Measurements from ENCODE around the gene CORO7.

DNA sequence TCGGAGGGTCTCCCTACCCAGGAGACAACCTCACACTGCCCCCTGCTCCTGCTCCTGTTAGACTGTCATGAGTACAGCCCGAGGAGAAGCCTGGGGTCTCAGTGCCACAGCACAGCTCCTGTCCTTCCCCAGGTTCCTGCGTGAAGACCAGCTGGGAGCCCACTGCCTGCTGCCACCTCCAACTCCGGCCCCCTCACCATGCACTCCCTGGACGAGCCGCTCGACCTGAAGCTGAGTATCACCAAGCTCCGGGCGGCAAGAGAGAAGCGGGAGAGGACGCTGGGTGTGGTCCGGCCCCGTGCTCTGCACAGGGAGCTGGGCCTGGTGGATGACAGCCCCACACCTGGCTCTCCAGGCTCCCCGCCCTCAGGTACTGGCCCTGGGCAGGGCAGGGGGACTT is 84.3 kb downstream of the CORO7 start:
- TF ChIP-seq, protein P1, sequence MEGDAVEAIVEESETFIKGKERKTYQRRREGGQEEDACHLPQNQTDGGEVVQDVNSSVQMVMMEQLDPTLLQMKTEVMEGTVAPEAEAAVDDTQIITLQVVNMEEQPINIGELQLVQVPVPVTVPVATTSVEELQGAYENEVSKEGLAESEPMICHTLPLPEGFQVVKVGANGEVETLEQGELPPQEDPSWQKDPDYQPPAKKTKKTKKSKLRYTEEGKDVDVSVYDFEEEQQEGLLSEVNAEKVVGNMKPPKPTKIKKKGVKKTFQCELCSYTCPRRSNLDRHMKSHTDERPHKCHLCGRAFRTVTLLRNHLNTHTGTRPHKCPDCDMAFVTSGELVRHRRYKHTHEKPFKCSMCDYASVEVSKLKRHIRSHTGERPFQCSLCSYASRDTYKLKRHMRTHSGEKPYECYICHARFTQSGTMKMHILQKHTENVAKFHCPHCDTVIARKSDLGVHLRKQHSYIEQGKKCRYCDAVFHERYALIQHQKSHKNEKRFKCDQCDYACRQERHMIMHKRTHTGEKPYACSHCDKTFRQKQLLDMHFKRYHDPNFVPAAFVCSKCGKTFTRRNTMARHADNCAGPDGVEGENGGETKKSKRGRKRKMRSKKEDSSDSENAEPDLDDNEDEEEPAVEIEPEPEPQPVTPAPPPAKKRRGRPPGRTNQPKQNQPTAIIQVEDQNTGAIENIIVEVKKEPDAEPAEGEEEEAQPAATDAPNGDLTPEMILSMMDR (IDR thresholded peaks at IDR 0.05; ENCODE audit: low read length): no peak
- TF ChIP-seq EZH2 (IDR thresholded peaks at IDR 0.05; ENCODE audit: borderline replicate concordance, low read length): no peak
